H1 (cell line): ENCODE results near the gene ATM. TPM values are rescaled to one million over a fixed set of nuclear protein-coding genes. Genes with fewer than 3 reads are reported as not detected.

Experiments used
- CTCF ChIA-PET: fragments of 300-600 bp; sonication (Branson Sonifier 250); formaldehyde crosslinking; loops from one replicate; lab custom pipeline; 2021; ENCODE audit not compliant: partially characterized antibody; lab: Charles Lee
- POLR2A ChIA-PET: fragments of 300-600 bp; sonication (Branson Sonifier 250); formaldehyde crosslinking; loops from one replicate; lab custom pipeline; 2021; ENCODE audit warnings: inconsistent platforms; ENCODE audit not compliant: partially characterized antibody; lab: Charles Lee
- DNase-seq, 2 experiments: peaks; one replicate each; pipeline versions ENCODE4 v3.0.0 to v3.0.0-alpha.2; 2010 to 2022; ENCODE audit warnings: low spot score in 2 of 2, low read depth in 1 of 2, mixed read lengths in 1 of 2
- FAIRE-seq: peaks from 2 replicates; lab custom pipeline; 2011; peaks lifted over from hg19 to GRCh38; lab: Jason Lieb, UNC
- H2AFZ ChIP-seq: 2 replicates; pipeline ENCODE4 v1.8.1; 2012; ENCODE audit warnings: low read length, inconsistent platforms
- H2AK5ac ChIP-seq: 2 replicates; pipeline ENCODE4 v1.6.1; 2013; ENCODE audit warnings: low read depth, low read length
- H2BK120ac ChIP-seq: replicated peaks from 2 replicates; pipeline ENCODE3; 2013; ENCODE audit warnings: low read depth, low read length, inconsistent platforms
- H2BK12ac ChIP-seq: 2 replicates; pipeline ENCODE4 v1.6.1; 2013; ENCODE audit warnings: low read depth, low read length
- H2BK15ac ChIP-seq: 2 replicates; pipeline ENCODE4 v1.6.1; 2013; ENCODE audit warnings: low read length
- H2BK20ac ChIP-seq: 2 replicates; pipeline ENCODE4 v1.6.1; 2013; ENCODE audit warnings: low read length
- H2BK5ac ChIP-seq: 2 replicates; pipeline ENCODE4 v1.6.1; 2013; ENCODE audit warnings: low read depth, low read length
- H3K14ac ChIP-seq: 2 replicates; pipeline ENCODE4 v1.6.1; 2013; ENCODE audit warnings: inconsistent platforms; ENCODE audit not compliant: insufficient read length
- H3K18ac ChIP-seq: 2 replicates; pipeline ENCODE4 v1.6.1; 2013; ENCODE audit warnings: low read length; ENCODE audit errors: extremely low read depth
- H3K23ac ChIP-seq: 2 replicates; pipeline ENCODE4 v1.6.1; 2013; ENCODE audit warnings: inconsistent platforms; ENCODE audit not compliant: insufficient read length
- H3K23me2 ChIP-seq: 2 replicates; pipeline ENCODE4 v1.6.1; 2013; ENCODE audit warnings: low read depth, low read length
- H3K27ac ChIP-seq: 2 replicates; pipeline ENCODE4 v1.6.1; 2011; ENCODE audit warnings: low read depth, low read length, inconsistent platforms
- H3K27me3 ChIP-seq, 4 experiments: replicated peaks in 1 of 4; 1 replicate in 1 of 4; 2 replicates in 3 of 4; pipeline versions ENCODE4 v1.6.1 to v1.8.1; 2011 to 2013; ENCODE audit warnings: low read length in 3 of 4, mild to moderate bottlenecking in 3 of 4, inconsistent platforms in 2 of 4, mixed read lengths in 2 of 4, moderate library complexity in 1 of 4; ENCODE audit not compliant: control insufficient read depth in 3 of 4, insufficient read depth in 3 of 4; ENCODE audit errors: extremely low read depth in 1 of 4
- H3K36me3 ChIP-seq, 4 experiments: 2 replicates each; pipeline versions ENCODE4 v1.6.1 to v1.8.1; 2011 to 2013; ENCODE audit warnings: mild to moderate bottlenecking in 4 of 4, low read length in 3 of 4, moderate library complexity in 2 of 4, control low read depth in 1 of 4, inconsistent platforms in 1 of 4; ENCODE audit not compliant: insufficient read depth in 4 of 4, control insufficient read depth in 2 of 4
- H3K4ac ChIP-seq: replicated peaks from 2 replicates; pipeline ENCODE3; 2013; ENCODE audit warnings: low read length, low read depth, mixed read lengths, inconsistent platforms; ENCODE audit not compliant: insufficient read length
- H3K4me1 ChIP-seq, 4 experiments: replicated peaks in 1 of 4; 1 replicate in 1 of 4; 2 replicates in 3 of 4; pipeline versions ENCODE4 v1.6.1 to v1.8.1; 2011 to 2013; ENCODE audit warnings: low read length in 3 of 4, inconsistent platforms in 2 of 4, mixed read lengths in 1 of 4; ENCODE audit not compliant: insufficient read depth in 4 of 4, control insufficient read depth in 3 of 4
- H3K4me2 ChIP-seq, 2 experiments: 2 replicates each; pipeline versions ENCODE4 v1.6.1 to v1.8.1; 2011 to 2013; ENCODE audit warnings: low read depth in 2 of 2, low read length in 2 of 2, control low read depth in 1 of 2, inconsistent platforms in 1 of 2, mild to moderate bottlenecking in 1 of 2; ENCODE audit not compliant: insufficient read depth in 1 of 2
- H3K4me3 ChIP-seq, 4 experiments: fragments of 200-600, 300-600 bp in 1 of 4; sonication (generic), shearing (Covaris generic), sonication (Bioruptor Twin) in 1 of 4; 2 replicates each; pipeline versions ENCODE4 v1.5.1 to v1.8.1; 2011 to 2016; ENCODE audit warnings: low read length in 4 of 4, low read depth in 3 of 4, control low read depth in 2 of 4, inconsistent platforms in 2 of 4, mild to moderate bottlenecking in 2 of 4, mixed read lengths in 1 of 4, moderate library complexity in 1 of 4; ENCODE audit not compliant: insufficient read depth in 2 of 4; ENCODE audit errors: extremely low read depth in 1 of 4
- H3K56ac ChIP-seq: replicated peaks from 2 replicates; pipeline ENCODE3; 2013; ENCODE audit warnings: low read depth, mild to moderate bottlenecking, mixed read lengths, low read length, inconsistent platforms; ENCODE audit not compliant: insufficient read length
- H3K79me1 ChIP-seq: 2 replicates; pipeline ENCODE4 v1.6.1; 2013; ENCODE audit warnings: low read depth, low read length, control low read depth
- H3K79me2 ChIP-seq, 2 experiments: 2 replicates each; pipeline versions ENCODE4 v1.6.1 to v1.8.1; 2012 to 2013; ENCODE audit warnings: low read length in 2 of 2, mild to moderate bottlenecking in 2 of 2, inconsistent platforms in 1 of 2; ENCODE audit not compliant: insufficient read depth in 2 of 2, control insufficient read depth in 1 of 2
- H3K9ac ChIP-seq, 4 experiments: replicated peaks in 1 of 4; 1 replicate in 1 of 4; 2 replicates in 3 of 4; pipeline versions ENCODE4 v1.6.1 to v1.8.1; 2011 to 2013; ENCODE audit warnings: low read depth in 3 of 4, low read length in 3 of 4, control low read depth in 2 of 4, mild to moderate bottlenecking in 2 of 4, moderate library complexity in 2 of 4, inconsistent platforms in 1 of 4; ENCODE audit errors: extremely low read depth in 1 of 4
- H3K9me3 ChIP-seq, 2 experiments: 2 replicates each; pipeline versions ENCODE4 v1.6.1 to v1.8.1; 2012 to 2013; ENCODE audit warnings: mild to moderate bottlenecking in 2 of 2, moderate library complexity in 2 of 2, control low read depth in 1 of 2, inconsistent platforms in 1 of 2, low read depth in 1 of 2, low read length in 1 of 2, mixed read lengths in 1 of 2; ENCODE audit not compliant: insufficient read depth in 2 of 2
- H4K20me1 ChIP-seq, 2 experiments: replicated peaks in 1 of 2; 2 replicates each; pipeline versions ENCODE3 to v1.8.1; 2011 to 2013; ENCODE audit warnings: inconsistent platforms in 2 of 2, low read length in 2 of 2, mild to moderate bottlenecking in 1 of 2; ENCODE audit not compliant: insufficient read depth in 2 of 2, control insufficient read depth in 1 of 2
- H4K5ac ChIP-seq: 2 replicates; pipeline ENCODE4 v1.6.1; 2013; ENCODE audit warnings: low read length, low read depth, mixed read lengths, inconsistent platforms; ENCODE audit not compliant: insufficient read length
- H4K8ac ChIP-seq: 2 replicates; pipeline ENCODE4 v1.8.0; 2013; ENCODE audit warnings: mild to moderate bottlenecking, moderate library complexity, low read length, inconsistent platforms; ENCODE audit not compliant: insufficient read depth; ENCODE audit errors: extremely low read depth
- H4K91ac ChIP-seq: replicated peaks from 2 replicates; pipeline ENCODE3; 2013; ENCODE audit warnings: low read length, mixed read lengths, inconsistent platforms; ENCODE audit not compliant: insufficient read length
- SIN3A ChIP-seq, 2 experiments: IDR thresholded peaks in 1 of 2; conservative IDR thresholded peaks in 1 of 2; 2 replicates each; pipeline ENCODE4 v1.6.1; 2011 to 2012; ENCODE audit warnings: low read length in 2 of 2, improper control_type of control experiment in 1 of 2, low read depth in 1 of 2, mild to moderate bottlenecking in 1 of 2
- WGBS, 2 experiments: shearing (Covaris generic) in 1 of 2; methylation state at CpG; one replicate each; pipeline versions ENCODE4 v1.1.6 to v1.1.7; 2013 to 2015; ENCODE audit warnings: low lambda C conversion rate in 2 of 2, mixed read lengths in 2 of 2, inconsistent platforms in 1 of 2, low coverage in 1 of 2, missing lambda C conversion rate in 1 of 2; ENCODE audit not compliant: insufficient replicate concordance in 2 of 2, insufficient coverage in 1 of 2, insufficient read length in 1 of 2; ENCODE audit errors: extremely low coverage in 1 of 2, missing lambda C conversion rate in 1 of 2; 5-methylcytosine and 5-hydroxymethylcytosine counted together
- polyA plus RNA-seq, 7 experiments: library from polyadenylated mRNA; depleted of rRNA in 3 of 7; stranded (reverse) in 5 of 7; unstranded in 2 of 7; fragments of >200 nt in 5 of 7; fragments of 200-250 nt in 2 of 7; gene quantifications; 1 replicate in 5 of 7; 2 replicates in 1 of 7; 4 replicates in 1 of 7; pipeline versions ENCODE4 v1.2.1 to v1.2.3, GENCODE V29; 2011 to 2013; ENCODE audit warnings: missing spikeins in 2 of 7, mixed read lengths in 2 of 7
- total RNA-seq: library from RNA; stranded (reverse); fragmentation: NEBNext Ultra II Directional; extraction: Animal tissue kit (Norgen Biotek cat#: 25700); gene quantifications from 2 replicates; pipeline ENCODE4 v1.2.1, GENCODE V29; 2021

Gene ATM
- total and polyA plus RNA-seq, 2 of the 8 experiments (the other 6 are each of a cell fraction or from before 2014, with no cell fraction given) = 14.9 to 55.4 TPM

DNA sequence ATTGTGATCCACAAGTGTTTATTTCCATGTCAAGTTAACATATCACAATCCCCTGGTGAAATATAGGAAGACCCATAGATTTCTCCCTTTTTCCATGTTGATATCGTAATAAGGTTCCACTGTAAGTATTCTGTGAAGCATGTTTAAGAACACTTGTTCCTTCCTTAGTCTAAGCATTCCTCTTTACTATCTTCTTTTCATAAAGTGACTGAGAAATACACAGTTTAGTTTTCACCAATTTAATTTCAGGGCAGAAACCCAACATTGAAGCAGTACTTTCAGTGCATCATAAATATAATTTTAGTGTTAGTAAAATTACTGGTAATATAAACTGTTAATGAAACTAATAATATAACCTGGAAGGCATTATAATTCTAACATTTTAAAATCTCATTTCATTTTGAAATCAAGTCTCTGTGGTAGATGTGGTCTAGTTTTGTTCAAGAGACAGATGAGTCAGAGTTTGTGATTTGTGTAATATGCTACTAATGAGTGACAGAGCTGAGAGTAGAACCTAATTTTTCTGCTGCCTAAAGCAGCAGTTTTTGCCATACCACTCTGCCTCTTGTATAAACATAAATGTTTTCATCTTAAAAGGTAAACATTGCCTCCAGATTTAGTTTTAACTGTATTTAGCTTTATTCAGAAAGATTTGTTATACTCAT lies 79.4 kb downstream of the ATM start:
- Histone ChIP-seq H2BK15ac (no peak overlapping the region), H2BK120ac (no peak overlapping the region), H3K27ac (no peak overlapping the region), H4K91ac (no peak overlapping the region), H3K18ac (no peak overlapping the region), H4K8ac (no peak overlapping the region), H3K4me1 (no peaks in the 10 kb centered on the region), H3K4ac (no peak overlapping the region), H4K5ac (no peak overlapping the region), H2BK20ac (no peak overlapping the region), H3K79me2 (no peaks in the 10 kb centered on the region), H4K20me1 (no peaks in the 10 kb centered on the region), H2BK12ac (no peak overlapping the region), H2AFZ (no peak overlapping the region), H3K36me3 (peaks cover 4 to 69% (median 19%) of the 10 kb centered on the region in 4 experiments; a peak in 7 of 8 replicates), H3K9ac (no peak overlapping the region), H3K56ac (no peak overlapping the region), H3K79me1 (no peaks in the 10 kb centered on the region), H3K27me3 (no peaks in the 10 kb centered on the region), H3K4me3 (no peak overlapping the region), H3K4me2 (no peak overlapping the region), H3K23ac (no peak overlapping the region), H2AK5ac (no peak overlapping the region), H3K9me3 (no peaks in the 10 kb centered on the region), H3K23me2 (no peaks in the 10 kb centered on the region; the same call in 1 of the 2 replicates), H3K14ac (no peak overlapping the region), H2BK5ac (no peak overlapping the region)
- TF ChIP-seq SIN3A (conservative IDR thresholded peaks at IDR 0.05 in 1 of 2, IDR thresholded peaks at IDR 0.05 in 1 of 2; ENCODE audit: low read depth in 1 of 2, low read length in 2 of 2) = no peak
- POLR2A ChIA-PET = no interaction called here
- no peak for DNase-seq
- no peak for FAIRE-seq
- CTCF ChIA-PET = interaction anchor here (0.8 kb wide), 1 partner anchor 345 kb away, joined by 4 read pairs; no protein-coding TSS in a partner anchor
- WGBS, 2 experiments = 100% methylated on average over 1 of the region's 1 CpG; no CpG with 5 or more reads in 1 of the 2 experiments
